ENCODE measurements around the gene PLEKHO2.

DNA sequence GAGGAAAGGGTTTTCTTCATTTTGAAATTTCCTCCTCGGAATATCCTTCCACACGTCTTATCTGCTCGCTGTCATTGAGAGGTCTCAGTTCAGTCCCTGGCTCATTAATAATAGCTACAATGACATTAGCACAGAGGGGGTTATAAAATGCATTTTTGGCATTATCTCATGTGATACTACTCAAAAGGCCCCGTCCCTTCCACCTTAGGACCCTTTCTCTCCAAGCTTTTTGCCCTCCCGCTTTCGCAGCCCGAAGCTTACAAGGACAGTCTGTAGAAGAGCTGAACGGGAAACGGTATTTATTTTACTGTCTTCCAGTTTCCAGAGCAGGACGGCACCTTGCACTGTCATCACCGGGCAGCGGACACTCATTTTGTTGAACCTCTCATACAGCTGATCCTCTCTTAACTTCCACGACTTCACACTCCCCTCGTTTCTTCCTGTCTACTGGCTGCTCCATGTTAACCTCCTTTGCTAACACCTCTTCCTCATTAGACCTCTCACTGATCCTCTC lies 5.6 kb upstream of the PLEKHO2 start:
- TF ChIP-seq, protein P1, sequence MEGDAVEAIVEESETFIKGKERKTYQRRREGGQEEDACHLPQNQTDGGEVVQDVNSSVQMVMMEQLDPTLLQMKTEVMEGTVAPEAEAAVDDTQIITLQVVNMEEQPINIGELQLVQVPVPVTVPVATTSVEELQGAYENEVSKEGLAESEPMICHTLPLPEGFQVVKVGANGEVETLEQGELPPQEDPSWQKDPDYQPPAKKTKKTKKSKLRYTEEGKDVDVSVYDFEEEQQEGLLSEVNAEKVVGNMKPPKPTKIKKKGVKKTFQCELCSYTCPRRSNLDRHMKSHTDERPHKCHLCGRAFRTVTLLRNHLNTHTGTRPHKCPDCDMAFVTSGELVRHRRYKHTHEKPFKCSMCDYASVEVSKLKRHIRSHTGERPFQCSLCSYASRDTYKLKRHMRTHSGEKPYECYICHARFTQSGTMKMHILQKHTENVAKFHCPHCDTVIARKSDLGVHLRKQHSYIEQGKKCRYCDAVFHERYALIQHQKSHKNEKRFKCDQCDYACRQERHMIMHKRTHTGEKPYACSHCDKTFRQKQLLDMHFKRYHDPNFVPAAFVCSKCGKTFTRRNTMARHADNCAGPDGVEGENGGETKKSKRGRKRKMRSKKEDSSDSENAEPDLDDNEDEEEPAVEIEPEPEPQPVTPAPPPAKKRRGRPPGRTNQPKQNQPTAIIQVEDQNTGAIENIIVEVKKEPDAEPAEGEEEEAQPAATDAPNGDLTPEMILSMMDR (IDR thresholded peaks at IDR 0.05) = no peak
- TF ChIP-seq POLR2A (IDR thresholded peaks at IDR 0.05) (no peak), POLR2AphosphoS5 (IDR thresholded peaks at IDR 0.05) (no peak), EP300 (IDR thresholded peaks at IDR 0.05) (no peak)
